Right lobe of liver (tissue), 6 donors: ENCODE measurements around the gene TMEM187. TPM values are rescaled to one million over a fixed set of nuclear protein-coding genes. Genes with fewer than 3 reads are reported as not detected.
A peak's percentile ranks its signal among the peaks of the same experiment; 100 is the strongest.

ENCODE experiments used
- ATAC-seq, 4 donors: fragments of 200-7000 bp; cut with Tn5 transposase; one replicate each; pipeline ENCODE4 v1.9.1; 2020; ENCODE audit warnings: mild to moderate bottlenecking in 4 of 4, moderate library complexity in 4 of 4
- DNase-seq, 3 donors: peaks; one replicate each; pipeline ENCODE4 v3.0.0-alpha.2; 2020
- H3K27ac ChIP-seq, 3 donors: fragments of 200-600 bp; one replicate each; pipeline ENCODE4 v1.8.0; 2022
- H3K27me3 ChIP-seq, 2 donors: fragments of 200-600 bp; one replicate each; pipeline ENCODE4 v1.8.0; 2022
- H3K36me3 ChIP-seq, 4 donors: fragments of 200-600 bp; sonication (generic) in 1 of 4; one replicate each; pipeline versions ENCODE4 v1.5.1 to v1.8.0; 2017 to 2022; ENCODE audit warnings: control low read depth in 1 of 4
- H3K4me1 ChIP-seq, 4 donors: fragments of 200-600 bp; sonication (generic) in 1 of 4; one replicate each; pipeline versions ENCODE4 v1.5.1 to v1.8.0; 2017 to 2022; ENCODE audit warnings: control low read depth in 1 of 4
- H3K4me3 ChIP-seq, 3 donors: fragments of 200-600 bp; one replicate each; pipeline ENCODE4 v1.8.0; 2022
- H3K9me3 ChIP-seq, 4 donors: fragments of 200-600 bp; sonication (generic) in 1 of 4; one replicate each; pipeline versions ENCODE4 v1.5.1 to v1.8.0; 2017 to 2022; ENCODE audit warnings: control low read depth in 1 of 4
- POLR2A ChIP-seq: fragments of 450-650 bp; IDR thresholded peaks from one replicate; pipeline ENCODE4 v1.6.1; 2017; ENCODE audit warnings: antibody characterized with exemption, mild to moderate bottlenecking
- WGBS: methylation state at CpG from one replicate; pipeline ENCODE4 v1.1.6; 2018; ENCODE audit warnings: low coverage, low lambda C conversion rate; ENCODE audit not compliant: insufficient coverage; ENCODE audit errors: missing lambda C conversion rate; 5-methylcytosine and 5-hydroxymethylcytosine counted together
- intact Hi-C, 2 donors: fragments of 100-400 bp; cut with DNase I; formaldehyde crosslinking; loops; one replicate each; pipeline versions ENCODE4 v1.11.2 to v1.14.1; 2022
- total RNA-seq, 6 experiments: library from RNA; depleted of rRNA in 2 of 6; stranded (reverse); fragments of >200 nt in 2 of 6; fragmentation: NEBNext Ultra II Directional in 3 of 6; extraction: Animal tissue kit (Norgen Biotek cat#: 25700) in 3 of 6; gene quantifications; one replicate each; pipeline versions ENCODE4 v1.1.0 to v1.2.4, GENCODE V29; 2016 to 2023
- TF ChIP-seq, protein P1 (sequence below), 4 donors: fragments of 200-600 bp in 3 of 4; fragments of 450-650 bp in 1 of 4; IDR thresholded peaks; one replicate each; pipeline versions ENCODE4 v1.5.1 to v1.8.0; 2016 to 2022; ENCODE audit warnings: antibody characterized with exemption in 4 of 4, mild to moderate bottlenecking in 2 of 4
- donor health status: DM: no; HTN: yes; CAD: no.
- donor health status: DM: no; HTN: no; CAD: no.
- donor health status: DM: no; HTN: no; CAD: no.
- donor health status: DM: no; HTN: yes; CAD: no.
- donor health status: DM: no; HTN: yes; CAD: no.

TMEM187 gene
- total RNA-seq, 6 experiments from 2014 or later: 3.8 to 10.3 (median 5.9) TPM

DNA sequence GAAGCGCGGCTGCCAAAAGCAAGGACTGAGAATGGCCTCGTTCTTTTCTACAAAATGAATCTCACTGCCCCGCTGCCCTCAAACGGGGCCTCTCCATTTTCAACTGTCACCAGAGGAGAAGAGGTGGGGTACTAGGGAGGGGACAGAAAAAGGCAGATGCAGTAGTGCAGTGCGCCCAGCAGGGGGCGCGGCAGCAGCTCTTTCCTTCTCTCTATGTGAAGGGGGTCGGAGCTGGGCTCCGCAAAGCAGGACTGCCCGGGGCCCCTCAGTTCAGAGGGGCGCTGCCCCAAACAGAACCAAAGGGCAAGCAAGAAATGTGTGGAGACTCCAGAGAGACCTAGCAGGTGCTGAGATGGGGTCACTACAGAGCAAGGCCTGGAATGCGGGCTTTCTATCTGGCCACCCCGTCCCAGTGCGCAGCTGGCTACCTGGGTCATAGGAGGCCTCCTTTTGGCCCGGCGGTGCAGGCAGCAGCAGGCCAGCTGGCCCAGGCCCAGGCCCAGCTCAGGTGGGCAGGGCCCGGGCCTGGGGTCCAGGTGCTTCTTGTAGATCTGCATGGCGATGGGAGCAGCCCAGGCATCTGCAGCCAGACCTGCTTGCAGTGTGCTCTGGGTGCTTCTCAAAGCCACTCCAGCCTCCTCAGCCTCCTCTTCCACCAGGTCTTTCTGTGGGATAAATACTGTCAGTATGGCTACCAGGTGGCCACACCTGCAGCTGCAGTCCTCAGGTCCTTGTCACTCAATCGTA is 41.2 kb downstream of the TMEM187 start:
- no peak for DNase-seq
- intact Hi-C loops: no loop called here
- Histone ChIP-seq H3K9me3 (no peaks in the 10 kb centered on the region), H3K27ac (no peak overlapping the region), H3K27me3 (no peaks in the 10 kb centered on the region), H3K4me1 (peaks cover 0 to 4% (median 0%) of the 10 kb centered on the region in 4 donors), H3K36me3 (peaks cover 0 to 5% (median 0%) of the 10 kb centered on the region in 4 donors), H3K4me3 (no peak overlapping the region)
- TF ChIP-seq POLR2A: no peak
- TF ChIP-seq, protein P1, sequence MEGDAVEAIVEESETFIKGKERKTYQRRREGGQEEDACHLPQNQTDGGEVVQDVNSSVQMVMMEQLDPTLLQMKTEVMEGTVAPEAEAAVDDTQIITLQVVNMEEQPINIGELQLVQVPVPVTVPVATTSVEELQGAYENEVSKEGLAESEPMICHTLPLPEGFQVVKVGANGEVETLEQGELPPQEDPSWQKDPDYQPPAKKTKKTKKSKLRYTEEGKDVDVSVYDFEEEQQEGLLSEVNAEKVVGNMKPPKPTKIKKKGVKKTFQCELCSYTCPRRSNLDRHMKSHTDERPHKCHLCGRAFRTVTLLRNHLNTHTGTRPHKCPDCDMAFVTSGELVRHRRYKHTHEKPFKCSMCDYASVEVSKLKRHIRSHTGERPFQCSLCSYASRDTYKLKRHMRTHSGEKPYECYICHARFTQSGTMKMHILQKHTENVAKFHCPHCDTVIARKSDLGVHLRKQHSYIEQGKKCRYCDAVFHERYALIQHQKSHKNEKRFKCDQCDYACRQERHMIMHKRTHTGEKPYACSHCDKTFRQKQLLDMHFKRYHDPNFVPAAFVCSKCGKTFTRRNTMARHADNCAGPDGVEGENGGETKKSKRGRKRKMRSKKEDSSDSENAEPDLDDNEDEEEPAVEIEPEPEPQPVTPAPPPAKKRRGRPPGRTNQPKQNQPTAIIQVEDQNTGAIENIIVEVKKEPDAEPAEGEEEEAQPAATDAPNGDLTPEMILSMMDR (IDR thresholded peaks at IDR 0.05): peak; percentile 73 to 93 (median 92)
- WGBS: 45% methylated on average over 6 of the region's 20 CpGs
- ATAC-seq: peak; percentile 50 to 72 (median 62)

DNA sequence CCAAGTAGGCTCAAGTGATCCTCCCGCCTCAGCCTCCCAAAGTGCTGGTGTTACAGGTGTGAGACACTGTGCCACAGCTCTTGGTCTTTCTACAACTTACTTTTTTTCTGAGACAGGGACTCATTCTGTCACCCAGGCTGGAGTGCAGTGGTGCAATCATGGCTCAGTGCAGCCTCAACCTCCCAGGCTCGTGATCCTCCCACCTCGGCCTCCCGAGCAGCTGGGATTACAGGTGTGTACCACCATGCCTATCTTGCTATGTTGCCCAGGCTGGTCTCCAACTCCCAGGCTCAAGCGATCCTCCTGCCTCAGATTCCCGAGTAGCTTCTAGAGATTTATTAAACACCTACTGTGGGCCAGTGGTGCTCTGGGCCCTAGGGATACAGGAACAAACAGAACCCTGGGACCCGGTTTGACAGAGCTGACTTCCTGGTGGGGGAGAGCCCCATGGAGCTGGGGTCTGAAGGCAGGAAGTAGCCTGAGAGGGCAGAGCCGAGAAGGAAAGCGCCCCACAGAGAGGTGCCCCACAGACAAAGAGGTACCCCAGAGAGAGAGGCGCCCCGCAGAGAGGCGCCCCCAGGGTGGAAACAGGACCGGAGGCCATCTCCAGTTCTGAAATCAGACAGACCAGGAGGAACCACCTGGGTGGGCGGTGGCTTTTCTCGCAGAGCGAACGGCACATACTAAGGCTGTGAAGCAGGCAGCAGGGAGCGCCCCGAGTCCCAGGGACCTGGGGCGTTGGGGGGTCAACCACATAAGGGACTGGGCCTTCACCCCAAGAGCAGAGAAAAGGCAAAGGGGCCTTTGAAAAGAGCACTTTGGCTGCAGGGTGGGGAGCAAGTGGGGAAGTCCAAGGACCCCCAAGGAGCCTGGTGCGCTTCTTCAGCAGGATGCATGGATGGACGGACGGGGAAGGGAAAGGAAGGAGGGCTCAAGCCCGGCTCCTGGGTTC is 42.2 kb downstream of the TMEM187 start:
- Histone ChIP-seq H3K4me3 (no peak overlapping the region), H3K27ac (no peak overlapping the region), H3K4me1 (peaks cover 0 to 4% (median 0%) of the 10 kb centered on the region in 4 donors), H3K27me3 (no peaks in the 10 kb centered on the region), H3K36me3 (peaks cover 0 to 5% (median 0%) of the 10 kb centered on the region in 4 donors), H3K9me3 (no peaks in the 10 kb centered on the region)
- TF ChIP-seq, protein P1 (IDR thresholded peaks at IDR 0.05): no peak
- TF ChIP-seq POLR2A: no peak
- no peak for ATAC-seq
- intact Hi-C loops: no loop called here
- WGBS: 74% methylated on average over 9 of the region's 24 CpGs
- DNase-seq: no peak

DNA sequence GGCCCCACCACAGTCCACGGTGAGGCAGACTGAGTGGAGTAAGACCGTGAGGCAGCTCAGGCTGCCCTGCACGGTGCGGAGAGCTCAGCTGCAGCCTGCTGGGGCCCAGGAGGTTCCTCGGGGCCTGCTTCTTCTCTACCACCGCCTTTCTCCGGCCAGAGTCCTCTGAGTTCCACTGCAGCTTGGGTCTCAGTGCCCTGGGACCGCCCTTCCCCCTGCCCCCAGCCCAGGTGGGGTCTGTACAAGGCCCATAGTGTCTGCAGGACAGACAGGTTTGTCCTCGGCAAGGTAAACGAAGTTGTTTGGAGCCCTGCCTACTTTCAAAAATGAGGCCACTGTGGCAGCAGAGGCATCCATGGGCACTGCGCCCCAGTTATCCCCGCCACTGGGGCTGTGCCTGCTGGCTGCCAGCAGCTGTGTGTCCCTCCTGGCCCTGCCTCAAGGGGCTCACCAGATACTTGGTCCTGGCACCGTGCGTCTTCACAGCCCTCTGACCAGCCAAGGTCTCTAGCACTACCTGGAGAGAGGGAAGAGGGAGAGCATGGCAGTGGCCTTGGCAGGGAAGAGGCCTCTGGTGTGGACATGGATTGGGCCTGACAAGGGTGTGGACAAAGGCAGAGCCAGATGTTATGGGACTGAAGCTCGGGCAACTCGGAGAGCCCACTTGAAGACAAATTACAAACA is 43.2 kb downstream of the TMEM187 start:
- intact Hi-C loops: no loop called here

More for the DNA sequence above, 43.2 kb downstream of the TMEM187 start:
- no peak for DNase-seq
- Histone ChIP-seq H3K27ac (no peak overlapping the region), H3K9me3 (no peaks in the 10 kb centered on the region), H3K27me3 (no peaks in the 10 kb centered on the region), H3K36me3 (peaks cover 0 to 5% (median 0%) of the 10 kb centered on the region in 4 donors), H3K4me1 (peaks cover 0 to 2% (median 0%) of the 10 kb centered on the region in 4 donors), H3K4me3 (no peak overlapping the region)
- WGBS: 68% methylated on average over 3 of the region's 16 CpGs
- TF ChIP-seq, protein P1 (IDR thresholded peaks at IDR 0.05): no peak
- TF ChIP-seq POLR2A: no peak
- no peak for ATAC-seq
